ENCODE results near the gene SLIT1.

The SLIT1 gene

DNA sequence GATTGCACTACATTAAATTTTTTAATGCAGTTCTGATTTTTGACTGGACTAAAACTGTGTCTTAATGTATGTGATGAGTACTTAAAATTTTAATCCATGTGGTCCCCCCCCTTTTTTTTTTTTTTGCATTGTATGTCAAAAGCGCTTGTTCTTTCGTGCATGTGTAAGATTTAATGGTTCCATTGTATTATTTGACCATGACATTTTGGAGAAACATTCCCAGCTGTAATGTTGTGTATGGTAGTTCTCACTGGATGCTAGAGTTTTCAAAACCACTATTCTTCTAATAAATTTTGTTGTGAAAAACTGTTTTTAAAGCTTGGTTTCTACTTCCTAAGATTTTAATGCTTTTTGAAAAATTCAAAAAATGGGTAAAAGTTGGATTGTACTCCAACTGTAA lies 221.6 kb downstream of the SLIT1 start:
- TF ChIP-seq POLR2AphosphoS5 (IDR thresholded peaks at IDR 0.05; ENCODE audit: low read depth, low read length) (no peak), TAF1 (IDR thresholded peaks at IDR 0.05; ENCODE audit: borderline replicate concordance, insufficient read depth, low read length) (no peak), FOXP2 (optimal IDR thresholded peaks at IDR 0.05; ENCODE audit: borderline replicate concordance, extremely low read depth, extremely low read length, insufficient read depth) (no peak), SIN3A (IDR thresholded peaks at IDR 0.05; ENCODE audit: borderline replicate concordance, insufficient read depth, low read length) (no peak)
- TF ChIP-seq, protein P1, sequence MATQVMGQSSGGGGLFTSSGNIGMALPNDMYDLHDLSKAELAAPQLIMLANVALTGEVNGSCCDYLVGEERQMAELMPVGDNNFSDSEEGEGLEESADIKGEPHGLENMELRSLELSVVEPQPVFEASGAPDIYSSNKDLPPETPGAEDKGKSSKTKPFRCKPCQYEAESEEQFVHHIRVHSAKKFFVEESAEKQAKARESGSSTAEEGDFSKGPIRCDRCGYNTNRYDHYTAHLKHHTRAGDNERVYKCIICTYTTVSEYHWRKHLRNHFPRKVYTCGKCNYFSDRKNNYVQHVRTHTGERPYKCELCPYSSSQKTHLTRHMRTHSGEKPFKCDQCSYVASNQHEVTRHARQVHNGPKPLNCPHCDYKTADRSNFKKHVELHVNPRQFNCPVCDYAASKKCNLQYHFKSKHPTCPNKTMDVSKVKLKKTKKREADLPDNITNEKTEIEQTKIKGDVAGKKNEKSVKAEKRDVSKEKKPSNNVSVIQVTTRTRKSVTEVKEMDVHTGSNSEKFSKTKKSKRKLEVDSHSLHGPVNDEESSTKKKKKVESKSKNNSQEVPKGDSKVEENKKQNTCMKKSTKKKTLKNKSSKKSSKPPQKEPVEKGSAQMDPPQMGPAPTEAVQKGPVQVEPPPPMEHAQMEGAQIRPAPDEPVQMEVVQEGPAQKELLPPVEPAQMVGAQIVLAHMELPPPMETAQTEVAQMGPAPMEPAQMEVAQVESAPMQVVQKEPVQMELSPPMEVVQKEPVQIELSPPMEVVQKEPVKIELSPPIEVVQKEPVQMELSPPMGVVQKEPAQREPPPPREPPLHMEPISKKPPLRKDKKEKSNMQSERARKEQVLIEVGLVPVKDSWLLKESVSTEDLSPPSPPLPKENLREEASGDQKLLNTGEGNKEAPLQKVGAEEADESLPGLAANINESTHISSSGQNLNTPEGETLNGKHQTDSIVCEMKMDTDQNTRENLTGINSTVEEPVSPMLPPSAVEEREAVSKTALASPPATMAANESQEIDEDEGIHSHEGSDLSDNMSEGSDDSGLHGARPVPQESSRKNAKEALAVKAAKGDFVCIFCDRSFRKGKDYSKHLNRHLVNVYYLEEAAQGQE (IDR thresholded peaks at IDR 0.05; ENCODE audit: insufficient read depth in 1 of 2, low read depth in 2 of 2, low read length in 2 of 2), result no peak

- TF ChIP-seq TAF1 (IDR thresholded peaks at IDR 0.05; ENCODE audit: borderline replicate concordance, insufficient read depth, low read length) (no peak), FOXP2 (optimal IDR thresholded peaks at IDR 0.05; ENCODE audit: borderline replicate concordance, extremely low read depth, extremely low read length, insufficient read depth) (no peak), POLR2AphosphoS5 (IDR thresholded peaks at IDR 0.05; ENCODE audit: low read depth, low read length) (no peak), SIN3A (IDR thresholded peaks at IDR 0.05; ENCODE audit: borderline replicate concordance, insufficient read depth, low read length) (no peak)
- TF ChIP-seq, protein P1 (IDR thresholded peaks at IDR 0.05; ENCODE audit: insufficient read depth in 1 of 2, low read depth in 2 of 2, low read length in 2 of 2), result no peak
Observed at GRCh38 chr10:96960872-96961271, 224.9 kb downstream of the SLIT1 start.

GRCh38 chr10:96959733-96960132 lies 226.0 kb downstream of the SLIT1 start:
- TF ChIP-seq, protein P1 (IDR thresholded peaks at IDR 0.05; ENCODE audit: insufficient read depth in 1 of 2, low read depth in 2 of 2, low read length in 2 of 2), result no peak
- no peak for TF ChIP-seq POLR2AphosphoS5 (IDR thresholded peaks at IDR 0.05; ENCODE audit: low read depth, low read length)
- TF ChIP-seq FOXP2 (optimal IDR thresholded peaks at IDR 0.05; ENCODE audit: borderline replicate concordance, extremely low read depth, extremely low read length, insufficient read depth), result no peak
- no peak for TF ChIP-seq SIN3A (IDR thresholded peaks at IDR 0.05; ENCODE audit: borderline replicate concordance, insufficient read depth, low read length)
- no peak for TF ChIP-seq TAF1 (IDR thresholded peaks at IDR 0.05; ENCODE audit: borderline replicate concordance, insufficient read depth, low read length)

DNA sequence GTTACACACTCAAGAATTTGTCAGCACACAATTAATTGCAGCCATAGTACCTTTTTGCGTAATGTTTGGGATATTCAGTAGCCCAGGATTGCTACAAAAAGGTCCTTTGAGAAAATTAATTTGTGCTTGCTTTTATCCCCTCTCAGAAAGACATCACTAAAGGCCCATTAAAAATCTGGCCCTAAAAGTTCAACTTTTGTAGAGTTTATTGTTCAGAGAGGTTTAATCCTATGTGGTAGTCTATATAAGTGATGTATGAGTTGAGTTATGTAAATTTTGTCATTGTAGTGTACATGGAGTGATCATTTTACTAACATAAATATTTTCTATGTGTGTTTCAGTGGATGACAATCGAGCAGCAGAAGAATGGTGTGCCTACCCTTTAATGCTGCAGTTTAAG lies 227.7 kb downstream of the SLIT1 start:
- no peak for TF ChIP-seq TAF1 (IDR thresholded peaks at IDR 0.05; ENCODE audit: borderline replicate concordance, insufficient read depth, low read length)
- TF ChIP-seq, protein P1 (IDR thresholded peaks at IDR 0.05; ENCODE audit: insufficient read depth in 1 of 2, low read depth in 2 of 2, low read length in 2 of 2), result no peak
- TF ChIP-seq POLR2AphosphoS5 (IDR thresholded peaks at IDR 0.05; ENCODE audit: low read depth, low read length), result no peak
- TF ChIP-seq FOXP2 (optimal IDR thresholded peaks at IDR 0.05; ENCODE audit: borderline replicate concordance, extremely low read depth, extremely low read length, insufficient read depth), result no peak
- no peak for TF ChIP-seq SIN3A (IDR thresholded peaks at IDR 0.05; ENCODE audit: borderline replicate concordance, insufficient read depth, low read length)

GRCh38 chr10:96955794-96956193 lies 230.0 kb downstream of the SLIT1 start:
- TF ChIP-seq TAF1 (IDR thresholded peaks at IDR 0.05; ENCODE audit: borderline replicate concordance, insufficient read depth, low read length) (no peak), SIN3A (IDR thresholded peaks at IDR 0.05; ENCODE audit: borderline replicate concordance, insufficient read depth, low read length) (no peak), FOXP2 (optimal IDR thresholded peaks at IDR 0.05; ENCODE audit: borderline replicate concordance, extremely low read depth, extremely low read length, insufficient read depth) (no peak), POLR2AphosphoS5 (IDR thresholded peaks at IDR 0.05; ENCODE audit: low read depth, low read length) (no peak)
- TF ChIP-seq, protein P1 (IDR thresholded peaks at IDR 0.05; ENCODE audit: insufficient read depth in 1 of 2, low read depth in 2 of 2, low read length in 2 of 2), result no peak
